Caki2 (cell line): ENCODE data around the gene IPO5. TPM values are rescaled to one million over a fixed set of nuclear protein-coding genes. Genes with fewer than 3 reads are reported as not detected.
A peak's percentile ranks its signal among the peaks of the same experiment; 100 is the strongest.
"Not testable (repeated sequence)": the region's sequence is repeated elsewhere in the genome, so short reads cannot be mapped to it uniquely, and the experiment has no call there.

Experiments
- DNase-seq: peaks from one replicate; pipeline ENCODE4 v3.0.0-alpha.2; 2015; ENCODE audit warnings: low read depth
- in situ Hi-C: cut with HindIII; loops from 2 replicates; pipeline ENCODE4 v1.10.0; 2016; ENCODE audit warnings: low sequenced_read_pairs, low pct_unique_long_range_greater_than_20kb, mixed read lengths
- total RNA-seq: library from RNA; depleted of rRNA; stranded (reverse); fragments of >200 nt; shearing (Covaris generic); gene quantifications from 2 replicates; pipeline ENCODE4 v1.2.3, GENCODE V29; 2014; ENCODE audit warnings: low replicate concordance

Gene IPO5
- total RNA-seq, 1 experiment from 2014 or later = 72.6 TPM

- in situ Hi-C loops = no loop called here
- DNase-seq = no peak
Measured at GRCh38 chr13:97945792-97946419, 7.6 kb upstream of the IPO5 start.

DNA sequence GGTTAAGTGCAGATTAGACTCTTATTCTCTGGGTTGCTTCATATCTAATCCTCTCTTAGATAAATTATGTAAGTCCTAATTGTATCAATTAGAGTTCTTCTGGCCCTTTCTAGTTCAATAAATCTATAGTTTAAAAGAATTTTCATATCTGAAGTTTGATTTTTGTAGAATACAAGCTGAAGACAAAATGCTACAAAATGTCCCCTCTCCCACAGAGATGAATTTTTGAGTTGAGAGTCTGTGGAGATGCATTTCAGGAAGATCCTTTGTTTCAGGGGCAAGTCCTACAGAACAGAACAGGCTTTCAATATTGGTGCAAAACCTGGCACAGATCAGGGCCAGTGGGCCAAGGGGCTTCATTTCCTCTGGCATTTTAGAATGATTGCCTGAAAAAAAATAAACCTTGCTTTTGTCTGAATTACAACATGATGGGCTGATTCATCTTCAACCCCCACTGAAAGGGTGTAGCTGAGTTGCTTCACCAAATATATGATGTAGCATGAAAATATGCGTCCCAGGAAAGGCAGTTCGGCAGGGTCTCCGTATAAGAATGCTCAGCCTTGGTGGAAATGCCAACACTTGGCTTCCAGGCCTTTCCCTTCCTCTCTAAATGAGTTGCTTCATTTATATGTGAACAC lies 6.4 kb upstream of the IPO5 start:
- DNase-seq = no peak

GRCh38 chr13:97948041-97948440 lies 5.4 kb upstream of the IPO5 start:
- DNase-seq = no peak
- in situ Hi-C loops = no loop called here

More for the DNA sequence above, 6.4 kb upstream of the IPO5 start:
- in situ Hi-C loops = no loop called here

- DNase-seq, in situ Hi-C loops: not testable (repeated sequence)
Measured at GRCh38 chr13:97949316-97949715, 4.2 kb upstream of the IPO5 start.

GRCh38 chr13:97951376-97951775 lies 2.1 kb upstream of the IPO5 start:
- DNase-seq = no peak
- in situ Hi-C loops = no loop called here

GRCh38 chr13:97952831-97953230 lies 644 bp upstream of the IPO5 start:
- DNase-seq, in situ Hi-C loops: not testable (repeated sequence)

DNA sequence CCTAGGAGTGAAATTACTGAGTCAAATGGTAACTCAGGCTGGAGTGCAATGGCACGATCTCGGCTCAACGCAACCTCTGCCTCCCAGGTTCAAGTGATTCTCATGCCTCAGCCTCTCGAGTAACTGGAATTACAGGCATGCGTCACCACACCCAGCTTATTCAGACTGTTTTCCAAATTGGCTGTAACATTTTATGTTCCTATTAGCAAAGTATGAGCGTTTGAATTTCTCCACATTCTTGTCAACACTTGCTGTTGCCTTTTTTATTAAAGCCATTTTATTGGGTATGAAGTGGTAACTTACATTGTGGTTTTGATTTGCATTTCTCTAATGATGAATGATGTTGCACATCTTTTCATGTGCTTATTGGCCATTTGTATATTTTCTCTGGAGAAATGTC lies 7.9 kb downstream of the IPO5 start:
- in situ Hi-C loops = no loop called here
- no peak for DNase-seq

- no peak for DNase-seq
- in situ Hi-C loops = no loop called here
Measured at GRCh38 chr13:97962887-97963286, 9.4 kb downstream of the IPO5 start.

GRCh38 chr13:97967226-97967625 lies 13.8 kb downstream of the IPO5 start:
- in situ Hi-C loops = no loop called here
- no peak for DNase-seq

DNA sequence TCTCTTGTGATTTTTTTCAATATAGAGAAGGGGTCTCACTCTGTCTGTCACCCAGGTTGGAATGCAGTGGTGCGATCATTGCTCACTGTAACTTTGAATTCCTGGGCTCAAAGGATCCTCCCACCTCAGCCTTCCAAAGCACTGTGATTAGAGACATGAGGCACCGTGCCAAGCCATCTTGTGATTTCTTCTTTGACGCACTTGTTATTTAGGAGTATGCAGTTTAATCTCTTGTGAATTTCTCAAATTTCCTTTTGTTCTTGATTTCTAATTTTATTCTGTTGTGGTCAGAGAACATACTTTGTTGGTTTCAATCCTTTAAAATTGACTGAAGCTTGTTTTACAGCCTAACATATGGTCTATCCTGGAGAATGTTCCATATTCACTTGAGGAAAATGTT lies 14.5 kb downstream of the IPO5 start:
- no peak for DNase-seq
- in situ Hi-C loops = no loop called here

GRCh38 chr13:97971519-97971918 lies 18.0 kb downstream of the IPO5 start:
- in situ Hi-C loops = no loop called here
- DNase-seq = no peak

DNA sequence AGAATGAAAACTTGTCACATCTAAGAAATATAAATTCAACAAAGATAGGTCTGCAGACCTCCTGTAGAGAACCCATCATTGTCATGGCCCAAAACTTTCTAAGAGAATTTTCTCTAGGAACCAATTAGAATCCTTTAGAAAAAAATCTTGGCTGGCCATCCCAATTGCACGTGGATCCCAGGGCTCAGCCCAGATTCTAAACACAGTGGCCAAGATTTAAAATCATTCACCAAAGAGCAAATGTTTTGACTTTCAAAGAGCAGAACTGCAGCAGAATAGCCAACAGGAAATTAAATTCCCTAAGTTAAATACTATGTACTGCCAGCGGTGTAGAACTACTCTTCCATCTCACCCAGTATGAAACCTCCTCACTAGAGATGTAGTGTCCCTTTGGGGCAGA lies 21.3 kb downstream of the IPO5 start:
- in situ Hi-C loops = no loop called here
- DNase-seq = no peak

DNA sequence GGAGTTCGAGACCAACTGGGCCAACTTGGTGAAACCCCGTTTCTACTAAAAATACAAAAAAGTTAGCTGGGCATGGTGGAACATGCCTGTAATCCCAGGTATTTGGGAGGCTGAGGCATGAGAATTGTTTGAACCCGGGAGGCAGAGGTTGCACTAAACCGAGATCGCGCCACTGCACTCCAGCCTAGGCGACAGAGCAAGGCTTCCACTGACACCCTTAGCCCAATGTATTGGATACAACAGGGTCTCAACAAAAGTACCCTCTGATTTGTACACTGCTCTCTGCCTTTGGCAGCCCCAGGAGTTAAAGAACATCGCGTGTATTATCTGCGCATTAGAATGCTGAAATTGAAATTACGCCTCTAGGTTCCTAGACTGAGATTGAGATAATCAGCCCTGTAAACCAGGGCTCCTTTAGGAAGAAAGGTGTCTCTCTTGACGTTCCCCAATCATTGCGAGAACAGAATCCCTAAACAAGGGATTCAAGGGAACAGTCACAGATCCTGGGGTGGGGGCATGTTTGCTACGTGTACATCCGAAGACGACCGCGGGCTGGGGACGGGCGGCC lies 21.9 kb downstream of the IPO5 start:
- DNase-seq = no peak
- in situ Hi-C loops = no loop called here

GRCh38 chr13:97975848-97976609 lies 22.6 kb downstream of the IPO5 start:
- in situ Hi-C loops = no loop called here
- DNase-seq = peak; percentile 80

DNA sequence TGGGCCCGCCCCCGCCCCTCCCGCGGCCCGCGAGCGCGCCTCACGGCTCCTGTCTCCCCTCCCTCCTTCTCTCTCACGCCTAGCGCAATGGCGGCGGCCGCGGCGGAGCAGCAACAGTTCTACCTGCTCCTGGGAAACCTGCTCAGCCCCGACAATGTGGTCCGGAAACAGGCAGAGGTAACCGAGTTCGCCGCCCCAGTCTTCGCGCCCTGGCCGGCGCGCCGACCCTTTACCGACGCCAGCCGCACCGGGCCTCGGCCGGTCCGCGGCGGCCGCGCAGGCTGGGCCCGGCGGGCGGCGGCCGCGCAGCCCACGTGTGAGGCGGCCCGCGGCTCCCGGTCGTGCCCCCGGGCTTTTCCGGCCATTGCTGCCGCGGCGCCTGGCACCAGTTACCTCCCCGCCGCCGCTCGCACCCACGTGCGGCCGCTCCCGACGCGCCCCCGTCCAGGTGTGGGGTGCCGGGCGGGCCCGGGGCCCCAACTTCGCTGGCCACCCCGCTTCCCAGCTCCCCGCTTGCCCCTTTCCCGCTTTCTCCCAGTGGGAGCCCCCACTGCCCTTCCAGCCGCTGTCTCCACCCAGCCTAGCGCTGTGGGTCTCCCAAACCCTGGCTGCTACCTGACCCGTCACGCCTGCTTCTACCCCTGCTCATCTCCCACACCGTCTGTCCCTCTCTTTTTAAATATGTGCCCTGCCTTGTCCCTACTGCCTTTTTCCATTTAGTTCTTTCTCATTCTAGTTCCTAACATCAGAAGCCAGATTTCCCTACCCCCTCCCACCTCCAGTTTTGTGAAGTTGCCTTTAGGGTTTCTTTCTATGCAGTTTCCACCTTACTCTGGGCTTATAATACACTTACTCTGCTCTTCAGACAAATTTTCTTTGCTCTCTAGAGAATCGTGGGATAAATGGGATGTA lies 23.4 kb downstream of the IPO5 start:
- in situ Hi-C loops = no loop called here
- peak; percentile 19 for DNase-seq

DNA sequence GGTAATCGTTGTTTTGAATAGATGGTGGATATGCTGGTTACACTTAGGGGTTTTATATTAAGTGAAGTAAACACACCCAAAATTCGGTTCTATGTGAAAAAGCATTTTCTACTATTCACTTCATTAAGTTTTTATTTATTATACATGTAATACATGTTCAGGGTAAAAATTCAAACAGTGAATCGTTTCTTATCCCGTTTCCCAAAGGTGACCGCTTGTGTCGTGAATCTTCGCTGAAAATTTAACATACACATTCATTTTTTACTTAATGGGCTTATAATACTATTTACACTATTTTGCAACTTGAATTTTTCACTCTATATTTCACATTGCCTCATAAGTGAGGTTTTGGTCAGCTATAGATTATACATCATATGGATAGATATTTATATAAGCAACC lies 24.5 kb downstream of the IPO5 start:
- in situ Hi-C loops = no loop called here
- DNase-seq = no peak

DNA sequence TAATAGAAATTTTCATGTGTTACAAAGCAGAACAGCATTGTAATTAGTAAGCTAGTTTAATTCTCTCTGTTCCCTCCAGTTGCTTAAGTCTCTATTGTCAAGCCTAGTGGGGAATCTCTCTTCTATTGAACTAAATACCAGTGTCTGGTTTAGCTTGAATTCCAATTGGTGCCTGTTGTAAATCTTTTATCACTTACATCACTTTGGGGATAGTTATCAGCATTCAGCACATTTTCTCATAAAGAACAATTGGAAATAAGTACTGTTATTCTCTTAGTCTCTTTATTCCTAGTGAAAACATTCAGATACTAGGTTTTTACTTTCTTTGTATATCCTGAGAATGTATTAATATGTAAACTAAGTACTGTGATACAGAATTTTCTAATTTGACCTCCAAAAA lies 25.2 kb downstream of the IPO5 start:
- in situ Hi-C loops = no loop called here
- no peak for DNase-seq

DNA sequence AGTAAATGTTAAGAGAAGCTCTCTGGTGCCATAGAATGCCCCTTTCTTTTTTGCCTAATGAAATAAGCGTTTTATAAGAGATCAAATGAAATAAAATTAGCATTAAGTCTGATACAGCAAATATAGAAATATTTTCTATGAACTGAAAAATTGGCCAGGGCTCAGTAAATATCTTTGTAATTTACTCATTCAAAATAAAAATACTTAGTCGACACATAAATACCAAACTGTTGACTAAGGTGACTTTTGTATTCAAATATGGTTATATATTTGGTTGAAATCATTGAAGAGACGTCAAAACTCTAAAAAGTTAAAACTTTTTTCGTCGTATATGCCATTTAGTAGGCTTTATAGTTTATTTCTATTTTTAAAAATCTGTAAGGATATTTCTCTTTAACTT lies 25.6 kb downstream of the IPO5 start:
- in situ Hi-C loops = no loop called here
- DNase-seq = no peak
